GM19023 (cell line): ENCODE data around the gene DEF6.
"Not testable (repeated sequence)": the region's sequence is repeated elsewhere in the genome, so short reads cannot be mapped to it uniquely, and the experiment has no call there.

ENCODE experiments used
- ATAC-seq: cut with Tn5 transposase; IDR thresholded peaks from one replicate; pipeline ENCODE4 v1.9.1; 2021; ENCODE audit warnings: mild to moderate bottlenecking, moderate library complexity; ENCODE audit not compliant: unreplicated experiment

Gene DEF6

GRCh38 chr6:35309611-35310264 is 12.1 kb downstream of the DEF6 start:
- no peak for ATAC-seq

GRCh38 chr6:35310265-35310831 is 12.7 kb downstream of the DEF6 start:
- no peak for ATAC-seq

GRCh38 chr6:35311390-35312075 is 13.9 kb downstream of the DEF6 start:
- ATAC-seq: no peak

GRCh38 chr6:35312076-35312800 is 14.6 kb downstream of the DEF6 start:
- ATAC-seq: no peak

GRCh38 chr6:35312807-35313206 is 15.2 kb downstream of the DEF6 start:
- ATAC-seq: no peak

GRCh38 chr6:35317483-35318195 is 20.0 kb downstream of the DEF6 start:
- no peak for ATAC-seq

GRCh38 chr6:35318196-35319171 is 20.9 kb downstream of the DEF6 start:
- no peak for ATAC-seq

- ATAC-seq: no peak
Measured at GRCh38 chr6:35319346-35320030, 21.9 kb downstream of the DEF6 start.

- ATAC-seq: no peak
Measured at GRCh38 chr6:35320031-35320410, 22.4 kb downstream of the DEF6 start.

GRCh38 chr6:35321091-35321490 is 23.5 kb downstream of the DEF6 start:
- no peak for ATAC-seq

GRCh38 chr6:35327349-35328027 is 29.9 kb downstream of the DEF6 start:
- ATAC-seq: peak; percentile 70

- ATAC-seq: no peak
Measured at GRCh38 chr6:35328108-35328723, 30.6 kb downstream of the DEF6 start.

GRCh38 chr6:35328965-35329364 is 31.3 kb downstream of the DEF6 start:
- ATAC-seq: not testable (repeated sequence)

GRCh38 chr6:35330541-35331119 is 33.0 kb downstream of the DEF6 start:
- ATAC-seq: no peak

- ATAC-seq: not testable (repeated sequence)
Measured at GRCh38 chr6:35332074-35332887, 34.7 kb downstream of the DEF6 start.

- ATAC-seq: no peak
Measured at GRCh38 chr6:35341557-35341956, 43.9 kb downstream of the DEF6 start.
